IMR-90 (cell line): ENCODE results near the gene GMFB. TPM values are rescaled to one million over a fixed set of nuclear protein-coding genes. Genes with fewer than 3 reads are reported as not detected.

Experiments used
- ATAC-seq: fragments of 200-7000 bp; cut with Tn5 transposase; 2 replicates; pipeline ENCODE4 v1.9.1; 2020; ENCODE audit warnings: low read depth, mild to moderate bottlenecking, moderate library complexity
- BruUV-seq: library from RNA; stranded (reverse); fragments of 400-500 nt; replicated peaks from 2 replicates; lab custom pipeline; 2021; lab: Mats Ljungman, UMichigan
- CTCF ChIA-PET: fragments of 300-600 bp; formaldehyde crosslinking; extraction: SDS; loops from one replicate; lab custom pipeline; 2021; ENCODE audit warnings: antibody characterized with exemption; lab: Yijun Ruan, JAX
- POLR2A ChIA-PET: fragments of 300-600 bp; sonication (Branson Sonifier 250); formaldehyde crosslinking; loops from one replicate; lab custom pipeline; 2022; ENCODE audit warnings: antibody characterized with exemption; ENCODE audit not compliant: unreplicated experiment; lab: Charles Lee
- DNase-seq: peaks from one replicate; pipeline ENCODE4 v3.0.0; 2013
- H2AFZ ChIP-seq: replicated peaks from 2 replicates; pipeline ENCODE3; 2013; ENCODE audit warnings: low read length, mild to moderate bottlenecking; ENCODE audit not compliant: poor library complexity
- H2AK5ac ChIP-seq: 2 replicates; pipeline ENCODE4 v1.6.1; 2013; ENCODE audit warnings: low read depth, low read length, inconsistent platforms
- H2AK9ac ChIP-seq: replicated peaks from 2 replicates; pipeline ENCODE3; 2013; ENCODE audit warnings: mild to moderate bottlenecking, low read depth, low read length, moderate library complexity; ENCODE audit not compliant: poor library complexity
- H2BK120ac ChIP-seq: 2 replicates; pipeline ENCODE4 v1.6.1; 2013; ENCODE audit warnings: low read depth, low read length, inconsistent platforms
- H2BK15ac ChIP-seq: 3 replicates; pipeline ENCODE4 v1.6.1; 2013; ENCODE audit warnings: low read depth, low read length, inconsistent platforms
- H2BK20ac ChIP-seq: 2 replicates; pipeline ENCODE4 v1.6.1; 2013; ENCODE audit warnings: low read depth, mild to moderate bottlenecking, inconsistent platforms, low read length, moderate library complexity
- H2BK5ac ChIP-seq: 2 replicates; pipeline ENCODE4 v1.6.1; 2013; ENCODE audit warnings: mild to moderate bottlenecking, low read depth, low read length, inconsistent platforms; ENCODE audit not compliant: poor library complexity, severe bottlenecking
- H3K14ac ChIP-seq: replicated peaks from 2 replicates; pipeline ENCODE4 v1.6.1; 2013; ENCODE audit warnings: low read depth, low read length, inconsistent platforms
- H3K18ac ChIP-seq: 2 replicates; pipeline ENCODE4 v1.6.1; 2013; ENCODE audit warnings: low read depth, low read length, control low read depth
- H3K23ac ChIP-seq: 2 replicates; pipeline ENCODE4 v1.6.1; 2013; ENCODE audit warnings: low read depth, low read length, inconsistent platforms
- H3K27ac ChIP-seq: 2 replicates; pipeline ENCODE4 v1.5.1; 2013; ENCODE audit warnings: mild to moderate bottlenecking, control low read depth, low read length; ENCODE audit not compliant: insufficient read depth
- H3K27me3 ChIP-seq: 2 replicates; pipeline ENCODE4 v1.6.1; 2013; ENCODE audit warnings: low read length; ENCODE audit not compliant: control insufficient read depth, insufficient read depth
- H3K36me3 ChIP-seq: 2 replicates; pipeline ENCODE4 v1.6.1; 2013; ENCODE audit warnings: low read length, mixed read lengths; ENCODE audit not compliant: control insufficient read depth, insufficient read depth
- H3K4ac ChIP-seq: 2 replicates; pipeline ENCODE4 v1.6.1; 2013; ENCODE audit warnings: low read depth, low read length, inconsistent platforms
- H3K4me1 ChIP-seq: 2 replicates; pipeline ENCODE4 v1.6.1; 2013; ENCODE audit warnings: low read length, mixed read lengths; ENCODE audit not compliant: control insufficient read depth, insufficient read depth
- H3K4me2 ChIP-seq: 2 replicates; pipeline ENCODE4 v1.6.1; 2013; ENCODE audit warnings: low read depth, mild to moderate bottlenecking, control low read depth, low read length, moderate library complexity
- H3K4me3 ChIP-seq: 2 replicates; pipeline ENCODE4 v1.5.1; 2013; ENCODE audit warnings: low read depth, mild to moderate bottlenecking, control low read depth, low read length, moderate library complexity; ENCODE audit not compliant: insufficient read depth
- H3K56ac ChIP-seq: 2 replicates; pipeline ENCODE4 v1.6.1; 2013; ENCODE audit warnings: low read length, inconsistent platforms; ENCODE audit not compliant: insufficient read depth; ENCODE audit errors: extremely low read depth
- H3K79me1 ChIP-seq, 2 experiments: 2 replicates each; pipeline ENCODE4 v1.6.1; 2013; ENCODE audit warnings: low read length in 2 of 2, inconsistent platforms in 1 of 2, low read depth in 1 of 2
- H3K9ac ChIP-seq: 2 replicates; pipeline ENCODE4 v1.6.1; 2013; ENCODE audit warnings: low read depth, low read length, control low read depth
- H3K9me1 ChIP-seq: 2 replicates; pipeline ENCODE4 v1.6.1; 2013; ENCODE audit warnings: low read length, inconsistent platforms; ENCODE audit not compliant: insufficient read depth
- H3K9me3 ChIP-seq: 2 replicates; pipeline ENCODE4 v1.6.1; 2013; ENCODE audit warnings: low read length; ENCODE audit not compliant: control insufficient read depth, insufficient read depth
- H4K20me1 ChIP-seq: 2 replicates; pipeline ENCODE4 v1.6.1; 2013; ENCODE audit warnings: low read length, inconsistent platforms; ENCODE audit not compliant: insufficient read depth
- H4K5ac ChIP-seq: 2 replicates; pipeline ENCODE4 v1.6.1; 2013; ENCODE audit warnings: mild to moderate bottlenecking, low read depth, low read length, control low read depth
- H4K8ac ChIP-seq, 2 experiments: 2 replicates each; pipeline ENCODE4 v1.6.1; 2013; ENCODE audit warnings: low read depth in 2 of 2, low read length in 2 of 2, control low read depth in 1 of 2, inconsistent platforms in 1 of 2
- H4K91ac ChIP-seq: 2 replicates; pipeline ENCODE4 v1.6.1; 2013; ENCODE audit warnings: low read depth, low read length, inconsistent platforms; ENCODE audit not compliant: insufficient read depth
- BHLHE40 ChIP-seq: fragments of 150-350 bp; IDR thresholded peaks from 2 replicates; pipeline ENCODE4 v1.6.1; 2016; ENCODE audit warnings: mild to moderate bottlenecking, low read depth, low read length
- CEBPB ChIP-seq: IDR thresholded peaks from 2 replicates; pipeline ENCODE4 v1.6.1; 2012; ENCODE audit warnings: low read depth, low read length, improper control_type of control experiment
- CHD1 ChIP-seq: IDR thresholded peaks from 2 replicates; pipeline ENCODE4 v1.6.1; 2012; ENCODE audit warnings: low read depth, low read length, improper control_type of control experiment
- CTCF ChIP-seq: conservative IDR thresholded peaks from 2 replicates; pipeline ENCODE4 v1.5.1; 2012; ENCODE audit warnings: mild to moderate bottlenecking, low read depth, low read length, improper control_type of control experiment
- FOS ChIP-seq: fragments of 150-350 bp; IDR thresholded peaks from 2 replicates; pipeline ENCODE4 v1.6.1; 2016; ENCODE audit warnings: low read depth, low read length
- MAFK ChIP-seq: IDR thresholded peaks from 2 replicates; pipeline ENCODE4 v1.6.1; 2012; ENCODE audit warnings: low read depth, low read length, improper control_type of control experiment
- MAZ ChIP-seq: IDR thresholded peaks from 2 replicates; pipeline ENCODE4 v1.6.1; 2012; ENCODE audit warnings: low read depth, mild to moderate bottlenecking, low read length, improper control_type of control experiment, moderate library complexity, borderline replicate concordance
- MXI1 ChIP-seq: IDR thresholded peaks from 2 replicates; pipeline ENCODE4 v1.6.1; 2012; ENCODE audit warnings: low read depth, mild to moderate bottlenecking, low read length, moderate library complexity, borderline replicate concordance
- NFE2L2 ChIP-seq: fragments of 150-350 bp; IDR thresholded peaks from 2 replicates; pipeline ENCODE4 v1.6.1; 2016; ENCODE audit warnings: low read depth, mild to moderate bottlenecking, low read length
- POLR2A ChIP-seq: IDR thresholded peaks from 2 replicates; pipeline ENCODE4 v1.6.1; 2012; ENCODE audit warnings: mild to moderate bottlenecking, low read depth, low read length
- RAD21 ChIP-seq: IDR thresholded peaks from 2 replicates; pipeline ENCODE4 v1.6.1; 2012; ENCODE audit warnings: low read length, improper control_type of control experiment
- RCOR1 ChIP-seq: IDR thresholded peaks from 2 replicates; pipeline ENCODE4 v1.6.1; 2012; ENCODE audit warnings: mild to moderate bottlenecking, low read length, improper control_type of control experiment; ENCODE audit not compliant: insufficient replicate concordance
- RFX5 ChIP-seq: IDR thresholded peaks from 2 replicates; pipeline ENCODE4 v1.8.0; 2012; ENCODE audit warnings: low read depth, mild to moderate bottlenecking, low read length, moderate library complexity
- SMC3 ChIP-seq: fragments of 150-350 bp; IDR thresholded peaks from 2 replicates; pipeline ENCODE4 v1.6.1; 2016; ENCODE audit warnings: low read depth, mild to moderate bottlenecking, antibody characterized with exemption, low read length, moderate library complexity
- USF2 ChIP-seq: fragments of 150-350 bp; IDR thresholded peaks from 2 replicates; pipeline ENCODE4 v1.6.1; 2017; ENCODE audit warnings: mild to moderate bottlenecking, antibody characterized with exemption, low read length, low read depth
- WGBS, 2 experiments: methylation state at CpG; one replicate each; pipeline versions ENCODE4 v1.1.5 to v1.1.7; 2013; ENCODE audit warnings: missing lambda C conversion rate in 2 of 2; ENCODE audit not compliant: insufficient read length in 1 of 2; ENCODE audit errors: extremely low coverage in 2 of 2; 5-methylcytosine and 5-hydroxymethylcytosine counted together
- dilution Hi-C: fragments of 300-500 bp; cut with HindIII; formaldehyde crosslinking; loops from one replicate; pipeline ENCODE4 v1.14.3; 2018; ENCODE audit warnings: low sequenced_read_pairs; ENCODE audit not compliant: unreplicated experiment
- in situ Hi-C: fragments of 300-500 bp; cut with MboI; formaldehyde crosslinking; loops from 3 replicates; pipeline ENCODE4 v1.14.3; 2019; ENCODE audit warnings: low sequenced_read_pairs, inconsistent platforms, mixed read lengths
- intact Hi-C: fragments of 100-400 bp; cut with micrococcal nuclease; formaldehyde crosslinking; loops from 2 replicates; pipeline ENCODE4 v1.10.0; 2022
- polyA plus RNA-seq, 3 experiments: library from polyadenylated mRNA; depleted of rRNA; stranded (reverse); fragments of >200 nt; gene quantifications; 2 replicates each; pipeline ENCODE4 v1.2.3, GENCODE V29; 2012; ENCODE audit warnings: low replicate concordance in 1 of 3
- total RNA-seq: library from RNA; depleted of rRNA; stranded (reverse); fragments of >200 nt; gene quantifications from 2 replicates; pipeline ENCODE4 v1.2.3, GENCODE V29; 2012
- TF ChIP-seq, protein P1 (sequence below): fragments of 150-350 bp; IDR thresholded peaks from 2 replicates; pipeline ENCODE4 v1.6.1; 2016; ENCODE audit warnings: low read depth, mild to moderate bottlenecking, low read length, moderate library complexity, borderline replicate concordance

The GMFB gene
- total and polyA plus RNA-seq, 2 of the 4 experiments (the other 2 are of a cell fraction): 22.4 to 59.1 TPM

GRCh38 chr14:54435500-54435981, 53.2 kb downstream of the GMFB start:
- in situ Hi-C loops (no loop called here), dilution Hi-C loops (no loop called here), intact Hi-C loops (no loop called here)
- Histone ChIP-seq H4K20me1 (peaks cover 40% of the 10 kb centered on the region), H3K27me3 (no peaks in the 10 kb centered on the region), H3K36me3 (peaks cover 9% of the 10 kb centered on the region), H3K14ac (no peak overlapping the region), H4K91ac (no peak overlapping the region), H3K4ac (no peak overlapping the region), H2BK120ac (no peak overlapping the region), H3K4me2 (peak overlapping the region; percentile 94), H3K56ac (no peak overlapping the region), H2AFZ (no peak overlapping the region), H3K4me3 (no peak overlapping the region; the same call in 1 of the 2 replicates), H3K27ac (no peak overlapping the region; the same call in 1 of the 2 replicates), H3K4me1 (peaks cover 12% of the 10 kb centered on the region), H2BK20ac (no peak overlapping the region), H3K18ac (no peak overlapping the region), H3K23ac (no peak overlapping the region), H3K9me3 (no peaks in the 10 kb centered on the region), H2BK5ac (peak overlapping the region; percentile 54), H3K9me1 (peaks cover 10% of the 10 kb centered on the region), H3K79me1 (peaks cover 12 to 56% of the 10 kb centered on the region in 2 experiments), H4K5ac (no peak overlapping the region; the same call in 1 of the 2 replicates), H2AK9ac (no peak overlapping the region), H4K8ac (no peak overlapping the region), H2AK5ac (no peak overlapping the region), H3K9ac (no peak overlapping the region), H2BK15ac (no peak overlapping the region)
- CTCF ChIA-PET: interaction anchor here (1.3 kb wide), 1 partner anchor 338 kb away, joined by 5 read pairs; no protein-coding TSS in a partner anchor
- peak; percentile 77 for ATAC-seq
- POLR2A ChIA-PET: no interaction called here
- BruUV-seq: no TSS peak
- 0 out of 2 replicates have a peak, but pooled peaks have one; percentile 8 for TF ChIP-seq MAFK
- TF ChIP-seq NFE2L2: no peak
- TF ChIP-seq RCOR1: no peak
- TF ChIP-seq POLR2A: no peak
- peak; percentile 75 for TF ChIP-seq FOS
- TF ChIP-seq USF2: no peak
- no peak for TF ChIP-seq MXI1
- TF ChIP-seq RFX5: no peak
- TF ChIP-seq RAD21: no peak
- peak; percentile 33 for TF ChIP-seq BHLHE40
- TF ChIP-seq CEBPB: peak; percentile 35; the same call in 1 of the 2 replicates
- TF ChIP-seq SMC3: no peak
- no peak for TF ChIP-seq MAZ
- no peak for TF ChIP-seq CTCF
- TF ChIP-seq, protein P1, sequence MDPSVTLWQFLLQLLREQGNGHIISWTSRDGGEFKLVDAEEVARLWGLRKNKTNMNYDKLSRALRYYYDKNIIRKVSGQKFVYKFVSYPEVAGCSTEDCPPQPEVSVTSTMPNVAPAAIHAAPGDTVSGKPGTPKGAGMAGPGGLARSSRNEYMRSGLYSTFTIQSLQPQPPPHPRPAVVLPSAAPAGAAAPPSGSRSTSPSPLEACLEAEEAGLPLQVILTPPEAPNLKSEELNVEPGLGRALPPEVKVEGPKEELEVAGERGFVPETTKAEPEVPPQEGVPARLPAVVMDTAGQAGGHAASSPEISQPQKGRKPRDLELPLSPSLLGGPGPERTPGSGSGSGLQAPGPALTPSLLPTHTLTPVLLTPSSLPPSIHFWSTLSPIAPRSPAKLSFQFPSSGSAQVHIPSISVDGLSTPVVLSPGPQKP: no peak
- no peak for TF ChIP-seq CHD1
- WGBS, 2 experiments: no CpG with 5 or more reads among the region's 4 CpGs
- DNase-seq: peak; percentile 84
